Adrenal gland (tissue), 12 donors: Measurements from ENCODE around the gene NUPR1. TPM values are rescaled to one million over a fixed set of nuclear protein-coding genes. Genes with fewer than 3 reads are reported as not detected.

Experiments used
- DNase-seq, 7 donors: peaks; one replicate each; pipeline ENCODE4 v3.0.0-alpha.2; 2019 to 2020
- H3K27ac ChIP-seq, 5 donors: fragments of 200-600 bp; sonication (generic) in 4 of 5; 1 replicate in 3 of 5; 2 replicates in 2 of 5; pipeline versions ENCODE4 v1.5.1 to v1.8.0; 2016 to 2020; ENCODE audit warnings: mild to moderate bottlenecking in 1 of 5
- H3K27me3 ChIP-seq: fragments of 200-600 bp; 2 replicates; pipeline ENCODE4 v1.8.0; 2021
- H3K36me3 ChIP-seq, 2 donors: fragments of 200-600 bp; replicated peaks in 1 of 2; 1 replicate in 1 of 2; 2 replicates in 1 of 2; pipeline versions ENCODE4 v1.5.1 to v1.8.0; 2018 to 2022
- H3K4me1 ChIP-seq, 2 donors: fragments of 200-600 bp; replicated peaks in 1 of 2; 1 replicate in 1 of 2; 2 replicates in 1 of 2; pipeline versions ENCODE4 v1.5.1 to v1.8.0; 2018 to 2021
- H3K4me3 ChIP-seq, 4 donors: fragments of 200-600 bp; sonication (generic) in 3 of 4; one replicate each; pipeline ENCODE4 v1.5.1; 2016 to 2018
- H3K9me3 ChIP-seq, 3 donors: fragments of 200-600 bp; sonication (generic) in 1 of 3; replicated peaks in 1 of 3; 1 replicate in 2 of 3; 2 replicates in 1 of 3; pipeline versions ENCODE4 v1.5.1 to v1.8.0; 2016 to 2021
- POLR2A ChIP-seq, 2 donors: fragments of 450-650 bp; IDR thresholded peaks; one replicate each; pipeline ENCODE4 v1.6.1; 2017; ENCODE audit warnings: antibody characterized with exemption in 2 of 2, mild to moderate bottlenecking in 2 of 2, moderate library complexity in 1 of 2
- WGBS, 4 donors: extraction: QIAGEN DNeasy Blood & Tissue Kit in 2 of 4; methylation state at CpG; one replicate each; pipeline versions ENCODE4 v1.1.5 to v1.1.7; 2013 to 2017; 5-methylcytosine and 5-hydroxymethylcytosine counted together
- intact Hi-C, 2 donors: fragments of 100-400 bp; cut with DNase I; formaldehyde crosslinking; loops; one replicate each; pipeline versions ENCODE4 v1.14.1 to v1.15.0; 2022 to 2023
- polyA plus RNA-seq, 3 donors: library from polyadenylated mRNA; stranded (reverse); fragments of 200-250 nt in 2 of 3; fragments of 350-450 nt in 1 of 3; fragmentation: Illumina TruSeq in 1 of 3; extraction: RNeasy Lipid Tissue Mini Kit (QIAGEN cat#74804) in 1 of 3; gene quantifications; one replicate each; pipeline ENCODE4 v1.2.3, GENCODE V29; 2013 to 2014
- total RNA-seq, 9 donors: library from RNA; depleted of rRNA in 4 of 9; stranded (reverse); fragments of >200 nt in 4 of 9; fragments of 120-200 nt in 1 of 9; fragmentation: NEBNext Ultra II Directional in 1 of 9; extraction: Animal tissue kit (Norgen Biotek cat#: 25700) in 1 of 9; gene quantifications; one replicate each; pipeline versions ENCODE4 v1.1.0 to v1.2.4, GENCODE V29; 2013 to 2023
- TF ChIP-seq, protein P1 (sequence below), 6 experiments: fragments of 450-650 bp in 4 of 6; fragments of 200-600 bp in 2 of 6; sonication (generic) in 1 of 6; IDR thresholded peaks; 1 replicate in 5 of 6; 2 replicates in 1 of 6; pipeline versions ENCODE4 v1.5.1 to v1.8.0; 2016 to 2021; ENCODE audit warnings: antibody characterized with exemption in 6 of 6, mild to moderate bottlenecking in 2 of 6, moderate library complexity in 1 of 6
- donor health status: healthy with polysubstance abuse.
- donor health status: Bipolar disorder and iron deficiency.
- donor health status: DM: yes; HTN: yes; CAD: no.
- donor health status: DM: no; HTN: no; CAD: no.
- donor health status: DM: no; HTN: no; CAD: no.
- donor health status: DM: yes; HTN: yes; CAD: no.

NUPR1 gene
- total and polyA plus RNA-seq, 12 donors = 4.9 to 746 (median 226) TPM

DNA sequence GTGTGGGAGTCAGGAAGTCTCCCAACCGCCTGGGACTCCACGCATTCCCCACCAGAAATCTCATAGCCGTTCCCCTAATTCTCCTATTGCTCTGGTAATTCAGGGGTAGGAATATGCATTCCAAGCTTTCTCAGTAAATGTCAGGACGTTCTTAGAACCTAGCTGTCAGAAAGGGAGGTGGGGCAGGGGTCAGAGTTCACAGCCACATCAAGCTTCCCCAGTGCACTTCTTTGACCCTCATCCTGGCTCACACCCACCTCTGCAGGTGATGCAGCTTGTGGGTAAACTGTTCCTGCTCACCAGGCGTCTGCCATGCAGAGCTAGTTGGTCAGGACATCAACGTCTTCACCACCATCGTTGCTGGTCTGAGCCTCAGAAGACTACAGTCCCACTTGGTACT is 18.1 kb downstream of the NUPR1 start:
- Histone ChIP-seq H3K27me3 (no peaks in the 10 kb centered on the region), H3K4me3 (no peak overlapping the region), H3K36me3 (no peaks in the 10 kb centered on the region), H3K27ac (no peak overlapping the region), H3K4me1 (peaks cover 0 to 6% of the 10 kb centered on the region in 2 donors), H3K9me3 (no peaks in the 10 kb centered on the region)
- intact Hi-C loops = no loop called here
- TF ChIP-seq POLR2A (IDR thresholded peaks at IDR 0.05) = no peak
- TF ChIP-seq, protein P1, sequence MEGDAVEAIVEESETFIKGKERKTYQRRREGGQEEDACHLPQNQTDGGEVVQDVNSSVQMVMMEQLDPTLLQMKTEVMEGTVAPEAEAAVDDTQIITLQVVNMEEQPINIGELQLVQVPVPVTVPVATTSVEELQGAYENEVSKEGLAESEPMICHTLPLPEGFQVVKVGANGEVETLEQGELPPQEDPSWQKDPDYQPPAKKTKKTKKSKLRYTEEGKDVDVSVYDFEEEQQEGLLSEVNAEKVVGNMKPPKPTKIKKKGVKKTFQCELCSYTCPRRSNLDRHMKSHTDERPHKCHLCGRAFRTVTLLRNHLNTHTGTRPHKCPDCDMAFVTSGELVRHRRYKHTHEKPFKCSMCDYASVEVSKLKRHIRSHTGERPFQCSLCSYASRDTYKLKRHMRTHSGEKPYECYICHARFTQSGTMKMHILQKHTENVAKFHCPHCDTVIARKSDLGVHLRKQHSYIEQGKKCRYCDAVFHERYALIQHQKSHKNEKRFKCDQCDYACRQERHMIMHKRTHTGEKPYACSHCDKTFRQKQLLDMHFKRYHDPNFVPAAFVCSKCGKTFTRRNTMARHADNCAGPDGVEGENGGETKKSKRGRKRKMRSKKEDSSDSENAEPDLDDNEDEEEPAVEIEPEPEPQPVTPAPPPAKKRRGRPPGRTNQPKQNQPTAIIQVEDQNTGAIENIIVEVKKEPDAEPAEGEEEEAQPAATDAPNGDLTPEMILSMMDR (IDR thresholded peaks at IDR 0.05) = no peak
- WGBS, 4 donors = 77 to 89% (median 83%) methylated on average over 7 of the region's 7 CpGs
- no peak for DNase-seq

DNA sequence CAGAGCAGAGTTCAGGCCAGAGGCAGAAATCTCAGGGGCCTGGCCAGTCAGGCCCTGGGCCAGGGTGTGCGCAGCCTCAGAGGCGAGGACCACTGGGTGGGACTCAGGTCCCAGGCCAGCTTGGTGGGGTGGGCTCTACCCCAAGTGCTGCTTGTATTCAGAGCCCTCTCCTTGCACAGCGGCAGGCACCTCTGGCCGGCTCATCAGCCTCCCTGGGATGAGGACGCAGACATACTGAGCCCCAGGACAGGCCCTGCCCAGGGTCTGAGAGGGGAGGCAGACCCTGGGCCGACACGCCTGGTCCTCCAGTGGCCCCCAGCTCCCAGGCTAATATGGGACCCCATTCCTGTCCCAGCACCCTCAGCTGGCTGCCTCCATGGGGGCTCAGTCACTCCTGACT is 24.5 kb downstream of the NUPR1 start:
- 79 to 100% (median 88%) methylated on average over 1 to 7 of the region's 7 CpGs for WGBS, 4 donors
- Histone ChIP-seq H3K27ac (no peak overlapping the region), H3K4me1 (no peaks in the 10 kb centered on the region), H3K9me3 (no peaks in the 10 kb centered on the region), H3K4me3 (no peak overlapping the region), H3K27me3 (no peaks in the 10 kb centered on the region), H3K36me3 (no peaks in the 10 kb centered on the region)
- no peak for DNase-seq
- intact Hi-C loops = no loop called here
- TF ChIP-seq, protein P1 (IDR thresholded peaks at IDR 0.05) = no peak
- no peak for TF ChIP-seq POLR2A (IDR thresholded peaks at IDR 0.05)

DNA sequence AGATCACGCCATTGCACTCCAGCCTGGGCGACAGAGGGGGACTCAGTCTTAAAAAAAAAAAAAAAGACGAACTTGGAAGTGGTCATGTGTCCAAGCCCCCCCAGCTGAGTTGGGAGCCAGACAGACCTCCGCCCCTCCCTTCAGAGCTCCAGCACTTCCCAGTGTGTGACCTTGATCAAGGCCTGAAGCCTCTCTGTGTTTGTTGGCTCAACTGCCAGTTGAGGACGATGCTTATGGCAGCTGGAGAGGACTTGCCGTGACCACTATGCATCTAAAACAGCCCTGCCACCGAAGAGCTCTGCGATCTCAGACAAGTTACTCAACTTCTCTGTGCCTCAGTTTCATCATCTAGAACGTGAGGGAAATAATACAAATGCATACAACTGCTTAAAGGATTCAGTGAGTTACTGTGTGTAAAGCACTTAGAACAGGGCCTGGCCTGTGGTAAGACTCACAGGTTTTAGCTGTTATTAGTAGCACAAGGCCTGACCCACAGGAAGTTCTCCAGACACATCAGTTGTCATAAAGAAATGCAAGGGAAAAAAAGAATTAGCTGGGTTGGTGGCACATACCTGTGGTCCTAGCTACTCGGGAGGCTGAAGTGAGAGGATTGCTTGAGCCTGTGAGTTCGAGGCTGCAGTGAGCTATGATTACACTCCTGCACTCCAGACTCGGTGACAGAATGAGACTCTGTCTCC is 25.1 kb downstream of the NUPR1 start:
- intact Hi-C loops = no loop called here
- no peaks in the 10 kb centered on the region for H3K27me3 ChIP-seq
- no peak overlapping the region for H3K4me3 ChIP-seq
- no peaks in the 10 kb centered on the region for H3K9me3 ChIP-seq
- H3K27ac ChIP-seq = no peak overlapping the region
- H3K36me3 ChIP-seq = no peaks in the 10 kb centered on the region
- WGBS, 4 donors = 71 to 84% (median 76%) methylated on average over 12 of the region's 12 CpGs
- no peak for DNase-seq
- H3K4me1 ChIP-seq = no peaks in the 10 kb centered on the region
- TF ChIP-seq, protein P1 (IDR thresholded peaks at IDR 0.05) = no peak
- no peak for TF ChIP-seq POLR2A (IDR thresholded peaks at IDR 0.05)

DNA sequence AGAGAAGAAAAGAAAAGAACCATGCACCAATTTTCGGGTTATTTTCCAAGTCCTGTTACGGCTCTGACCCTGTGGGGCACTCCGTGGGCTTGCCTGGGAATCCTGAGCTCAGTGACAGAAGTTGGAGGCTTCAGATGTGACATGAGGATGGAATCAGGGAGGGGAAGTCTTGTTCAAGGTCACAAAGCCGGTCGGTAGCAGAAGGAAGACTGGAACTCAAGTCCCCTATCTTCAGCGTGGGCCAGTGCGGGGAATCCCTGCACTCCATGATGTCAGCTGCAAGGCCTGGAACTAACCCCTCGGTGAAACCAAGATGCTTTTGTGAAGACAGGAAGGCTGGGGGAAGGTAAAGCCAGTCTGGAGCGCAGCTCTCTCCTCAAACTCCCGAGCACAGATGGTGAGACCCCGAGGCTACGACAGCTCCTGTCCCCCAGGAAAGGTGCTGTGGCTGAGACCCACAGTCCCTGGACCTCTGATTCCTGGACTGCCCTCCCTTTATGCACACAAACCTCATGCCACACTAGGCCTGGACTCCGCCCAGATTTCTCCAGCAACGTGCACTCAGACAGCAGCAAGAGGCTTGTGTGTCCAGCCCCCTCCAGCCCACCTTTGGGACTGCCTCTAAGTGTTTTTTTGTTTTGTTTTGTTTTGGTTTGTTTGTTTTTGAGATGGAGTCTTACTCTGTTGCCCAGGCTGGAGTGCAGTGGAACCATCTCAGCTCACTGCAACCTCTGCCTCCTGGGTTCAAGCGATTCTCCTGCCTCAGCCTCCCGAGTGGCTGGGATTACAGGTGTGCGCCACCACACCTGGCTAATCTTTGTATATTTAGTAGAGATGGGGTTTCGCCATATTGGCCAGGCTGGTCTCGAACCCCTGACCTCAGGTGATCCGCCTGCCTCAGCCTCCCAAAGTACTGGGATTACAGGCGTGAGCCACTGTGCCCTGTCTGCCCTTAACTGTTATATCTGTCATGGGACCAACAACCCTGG is 26.7 kb downstream of the NUPR1 start:
- DNase-seq = no peak
- Histone ChIP-seq H3K4me1 (no peaks in the 10 kb centered on the region), H3K27me3 (no peaks in the 10 kb centered on the region), H3K27ac (no peak overlapping the region), H3K4me3 (no peak overlapping the region), H3K9me3 (no peaks in the 10 kb centered on the region), H3K36me3 (no peaks in the 10 kb centered on the region)
- TF ChIP-seq, protein P1 (IDR thresholded peaks at IDR 0.05) = no peak
- intact Hi-C loops = no loop called here
- 83 to 89% (median 86%) methylated on average over 16 to 21 of the region's 21 CpGs for WGBS, 4 donors
